Measurements from ENCODE around the gene PCP4L1.
"Not testable (repeated sequence)": the region's sequence is repeated elsewhere in the genome, so short reads cannot be mapped to it uniquely, and the experiment has no call there.

PCP4L1 gene

DNA sequence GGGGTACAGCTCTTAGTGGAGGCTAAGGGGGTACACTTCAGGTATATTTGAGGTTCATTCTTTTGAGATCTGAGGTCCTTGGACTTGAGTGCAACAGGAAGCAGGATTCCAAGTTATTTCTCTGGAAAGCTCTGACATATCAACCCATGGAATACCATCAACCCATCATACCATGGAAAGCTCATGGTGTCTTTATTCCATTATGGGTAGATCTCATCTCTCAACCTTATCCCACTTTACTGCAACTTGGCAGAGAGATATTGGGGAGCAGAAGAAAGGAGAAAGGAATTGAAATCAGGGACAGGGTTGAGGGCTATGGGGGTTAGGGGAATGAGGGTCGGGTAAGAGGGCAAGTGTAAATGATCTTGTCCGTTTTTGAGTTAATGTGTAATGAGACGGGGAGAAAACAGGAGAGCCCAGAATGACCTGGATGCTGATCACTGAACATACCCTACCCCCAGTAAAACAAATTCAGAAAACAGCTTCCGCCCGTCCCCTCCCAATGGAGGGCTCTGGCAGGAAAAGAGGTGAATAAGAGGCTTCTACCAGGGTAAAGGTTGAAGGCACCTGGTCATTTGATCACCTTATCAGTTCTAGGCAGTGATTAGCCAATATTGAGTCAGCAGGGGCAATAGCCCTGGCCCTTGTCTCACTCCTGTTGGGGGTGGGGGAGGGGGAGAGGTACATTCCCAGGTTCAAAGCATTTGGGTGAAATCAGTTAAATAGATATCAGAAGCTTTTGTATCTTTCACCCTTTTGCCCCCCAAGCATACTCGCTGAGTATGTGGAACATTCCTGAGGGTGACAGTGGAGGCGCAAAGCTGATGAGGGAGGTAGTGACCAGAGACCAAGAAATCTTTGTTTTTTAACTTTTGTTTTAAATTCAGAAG, 34.5 kb upstream of the PCP4L1 start:
- peaks cover 14% of the 10 kb centered on the region for H3K36me3 ChIP-seq (replicated peaks)
- H3K27ac ChIP-seq = no peak overlapping the region
- DNase-seq = no peak
- TF ChIP-seq, protein P1, sequence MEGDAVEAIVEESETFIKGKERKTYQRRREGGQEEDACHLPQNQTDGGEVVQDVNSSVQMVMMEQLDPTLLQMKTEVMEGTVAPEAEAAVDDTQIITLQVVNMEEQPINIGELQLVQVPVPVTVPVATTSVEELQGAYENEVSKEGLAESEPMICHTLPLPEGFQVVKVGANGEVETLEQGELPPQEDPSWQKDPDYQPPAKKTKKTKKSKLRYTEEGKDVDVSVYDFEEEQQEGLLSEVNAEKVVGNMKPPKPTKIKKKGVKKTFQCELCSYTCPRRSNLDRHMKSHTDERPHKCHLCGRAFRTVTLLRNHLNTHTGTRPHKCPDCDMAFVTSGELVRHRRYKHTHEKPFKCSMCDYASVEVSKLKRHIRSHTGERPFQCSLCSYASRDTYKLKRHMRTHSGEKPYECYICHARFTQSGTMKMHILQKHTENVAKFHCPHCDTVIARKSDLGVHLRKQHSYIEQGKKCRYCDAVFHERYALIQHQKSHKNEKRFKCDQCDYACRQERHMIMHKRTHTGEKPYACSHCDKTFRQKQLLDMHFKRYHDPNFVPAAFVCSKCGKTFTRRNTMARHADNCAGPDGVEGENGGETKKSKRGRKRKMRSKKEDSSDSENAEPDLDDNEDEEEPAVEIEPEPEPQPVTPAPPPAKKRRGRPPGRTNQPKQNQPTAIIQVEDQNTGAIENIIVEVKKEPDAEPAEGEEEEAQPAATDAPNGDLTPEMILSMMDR (IDR thresholded peaks at IDR 0.05; ENCODE audit: low read depth, low read length, missing control alignments) = no peak
- H3K4me3 ChIP-seq (ENCODE audit: low read depth, low read length) = no peak overlapping the region
- no peaks in the 10 kb centered on the region for H3K27me3 ChIP-seq (replicated peaks)
- in situ Hi-C loops (cut with HindIII; ENCODE audit: low pct_ligation_motif_present, low sequenced_read_pairs) = loop anchor here (25.0 kb wide), 1 partner anchor 163 kb away; no protein-coding TSS in a partner anchor

- not testable (repeated sequence) for H3K27ac ChIP-seq; DNase-seq; H3K27me3 ChIP-seq (replicated peaks); H3K4me3 ChIP-seq (ENCODE audit: low read depth, low read length)
- in situ Hi-C loops (cut with HindIII; ENCODE audit: low pct_ligation_motif_present, low sequenced_read_pairs) = loop anchor here (25.0 kb wide), 1 partner anchor 163 kb away; no protein-coding TSS in a partner anchor
- H3K36me3 ChIP-seq (replicated peaks) = peaks cover 20% of the 10 kb centered on the region
These were observed 33.9 kb upstream of the PCP4L1 start for GRCh38 chr1:161224695-161225087.

DNA sequence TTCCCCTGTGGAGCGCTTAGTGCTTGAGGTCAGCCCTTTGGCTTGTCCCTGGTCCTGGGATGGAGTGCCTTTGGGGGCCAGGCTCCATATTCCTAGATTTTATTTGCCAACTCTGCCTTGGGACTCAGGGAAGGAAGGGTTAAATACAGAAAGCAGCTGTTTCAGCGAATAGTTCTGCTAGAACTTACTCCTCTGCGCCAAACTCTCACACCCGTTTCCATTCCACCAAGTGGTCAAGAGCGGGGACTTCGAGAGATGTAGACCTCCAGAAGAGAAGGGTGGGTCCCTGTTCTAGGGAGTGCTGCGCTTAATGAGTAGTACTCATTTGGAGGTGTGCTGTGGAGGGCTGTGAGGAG, 33.4 kb upstream of the PCP4L1 start:
- Histone ChIP-seq H3K4me3 (ENCODE audit: low read depth, low read length) (no peak overlapping the region), H3K36me3 (replicated peaks) (peaks cover 25% of the 10 kb centered on the region), H3K27me3 (replicated peaks) (no peaks in the 10 kb centered on the region), H3K27ac (no peak overlapping the region)
- no peak for DNase-seq
- TF ChIP-seq, protein P1 (IDR thresholded peaks at IDR 0.05; ENCODE audit: low read depth, low read length, missing control alignments) = no peak
- in situ Hi-C loops (cut with HindIII; ENCODE audit: low pct_ligation_motif_present, low sequenced_read_pairs) = no loop called here

DNA sequence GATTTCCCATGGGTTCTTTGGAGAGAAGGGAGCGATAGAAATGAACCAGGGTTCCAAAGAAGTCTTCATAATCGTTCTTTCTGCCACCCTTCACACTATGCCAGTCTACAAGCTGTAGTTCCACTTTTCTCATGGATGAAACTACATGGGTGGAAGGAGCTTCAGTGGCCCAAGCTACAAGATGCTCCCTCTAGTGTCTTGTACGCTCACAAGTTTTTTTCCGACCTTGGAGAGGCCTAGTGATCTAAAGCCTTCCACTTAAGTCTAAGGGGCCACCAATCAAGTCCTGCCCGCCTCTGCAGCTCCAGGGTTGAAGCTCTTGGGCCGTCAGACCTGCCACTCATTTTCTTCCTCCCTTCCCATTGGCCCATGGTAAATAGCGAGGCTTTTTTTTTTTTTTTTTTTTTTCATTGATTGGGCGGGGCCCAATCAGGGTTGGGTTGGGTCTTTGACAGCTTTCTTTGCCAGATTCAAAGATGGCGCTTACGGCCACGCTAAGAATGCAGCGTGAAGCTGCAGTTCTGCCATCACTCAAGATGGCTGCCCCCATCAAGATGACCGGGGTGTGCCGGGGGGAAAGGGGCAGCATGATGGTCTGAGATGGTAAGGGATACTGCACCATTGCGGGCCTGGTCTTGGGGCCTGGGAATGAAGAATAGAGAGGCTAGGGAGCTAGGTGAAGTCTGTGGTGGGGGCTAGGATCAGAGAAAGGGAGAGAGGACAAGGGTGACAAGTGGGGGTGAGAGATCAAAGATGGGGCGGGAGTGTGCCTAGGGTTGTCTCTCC, 32.8 kb upstream of the PCP4L1 start, which contains the start of gene TOMM40L:
TOMM40L (plus strand) TSS at position 527 of the 786 bp plus-strand sequence. CDS start 430 bp downstream, outside the sequence.
- TF ChIP-seq, protein P1 (IDR thresholded peaks at IDR 0.05; ENCODE audit: low read depth, low read length, missing control alignments) = peak; percentile 76
- H3K27ac ChIP-seq = peak within 1 kb of the TSS; percentile 58
- in situ Hi-C loops (cut with HindIII; ENCODE audit: low pct_ligation_motif_present, low sequenced_read_pairs) = no loop called here
- peak within 1 kb of the TSS; percentile 96 for H3K4me3 ChIP-seq (ENCODE audit: low read depth, low read length)
- DNase-seq = peak; percentile 99
- peaks cover 27% of the 10 kb centered on the region for H3K36me3 ChIP-seq (replicated peaks)
- no peaks in the 10 kb centered on the region for H3K27me3 ChIP-seq (replicated peaks)

DNA sequence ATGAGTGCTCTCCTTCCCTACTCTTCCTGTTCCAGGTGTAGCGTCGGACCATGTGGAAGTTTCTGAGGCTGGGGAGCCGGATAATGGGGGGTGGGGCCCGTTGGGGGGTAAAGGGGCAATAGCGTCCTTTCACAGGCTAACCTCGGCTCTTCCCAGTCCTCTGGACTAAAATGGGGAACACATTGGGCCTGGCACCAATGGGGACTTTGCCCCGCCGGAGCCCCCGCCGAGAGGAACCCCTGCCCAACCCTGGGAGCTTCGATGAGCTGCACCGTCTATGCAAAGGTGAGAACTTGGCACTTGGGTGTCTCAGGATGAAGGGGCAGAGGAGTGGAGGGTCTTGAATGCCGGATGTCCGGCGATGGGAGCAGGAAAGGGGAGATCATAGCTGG, 32.2 kb upstream of the PCP4L1 start:
- peak overlapping the region; percentile 58 for H3K27ac ChIP-seq
- TF ChIP-seq, protein P1 (IDR thresholded peaks at IDR 0.05; ENCODE audit: low read depth, low read length, missing control alignments) = no peak
- no peaks in the 10 kb centered on the region for H3K27me3 ChIP-seq (replicated peaks)
- in situ Hi-C loops (cut with HindIII; ENCODE audit: low pct_ligation_motif_present, low sequenced_read_pairs) = no loop called here
- no peak for DNase-seq
- peaks cover 27% of the 10 kb centered on the region for H3K36me3 ChIP-seq (replicated peaks)
- peak overlapping the region; percentile 96 for H3K4me3 ChIP-seq (ENCODE audit: low read depth, low read length)

GRCh38 chr1:161226759-161227158, 31.8 kb upstream of the PCP4L1 start:
- in situ Hi-C loops (cut with HindIII; ENCODE audit: low pct_ligation_motif_present, low sequenced_read_pairs) = no loop called here
- Histone ChIP-seq H3K27ac (no peak overlapping the region), H3K4me3 (ENCODE audit: low read depth, low read length) (peak overlapping the region; percentile 96), H3K27me3 (replicated peaks) (no peaks in the 10 kb centered on the region), H3K36me3 (replicated peaks) (peaks cover 27% of the 10 kb centered on the region)
- TF ChIP-seq, protein P1 (IDR thresholded peaks at IDR 0.05; ENCODE audit: low read depth, low read length, missing control alignments) = no peak
- DNase-seq = no peak

All from brain microvascular endothelial cell (primary cell).